DMS153 treated with DMSO at 0.1 percent for 48 hours (cell line): Measurements from ENCODE around the gene EYS.
"Not testable (repeated sequence)": the region's sequence is repeated elsewhere in the genome, so short reads cannot be mapped to it uniquely, and the experiment has no call there.

Source experiments
- DNase-seq: peaks from one replicate; lab custom pipeline; 2025; ENCODE audit not compliant: unreplicated experiment; lab: John Stamatoyannopoulos, UW

Gene EYS

GRCh38 chr6:64012351-64013001 is 1694.5 kb downstream of the EYS start:
- DNase-seq, result peak; percentile 55

GRCh38 chr6:64010666-64011065 is 1696.4 kb downstream of the EYS start:
- no peak for DNase-seq

GRCh38 chr6:64010010-64010409 is 1697.0 kb downstream of the EYS start:
- DNase-seq, result no peak

- DNase-seq, result no peak
Measured at GRCh38 chr6:64006246-64006645, 1700.8 kb downstream of the EYS start.

- DNase-seq, result no peak
Measured at GRCh38 chr6:64000818-64001491, 1706.1 kb downstream of the EYS start.

GRCh38 chr6:63999613-64000012 is 1707.4 kb downstream of the EYS start:
- no peak for DNase-seq

GRCh38 chr6:63998991-63999390 is 1708.0 kb downstream of the EYS start:
- no peak for DNase-seq

GRCh38 chr6:63997734-63998133 is 1709.3 kb downstream of the EYS start:
- no peak for DNase-seq

- DNase-seq, result no peak
Measured at GRCh38 chr6:63997221-63997620, 1709.8 kb downstream of the EYS start.

GRCh38 chr6:63985223-63985622 is 1721.8 kb downstream of the EYS start:
- no peak for DNase-seq

GRCh38 chr6:63975699-63976098 is 1731.3 kb downstream of the EYS start:
- DNase-seq, result no peak

GRCh38 chr6:63968650-63969049 is 1738.4 kb downstream of the EYS start:
- no peak for DNase-seq

- no peak for DNase-seq
Measured at GRCh38 chr6:63964366-63964765, 1742.7 kb downstream of the EYS start.

GRCh38 chr6:63963769-63964315 is 1743.2 kb downstream of the EYS start:
- no peak for DNase-seq

- not testable (repeated sequence) for DNase-seq
Measured at GRCh38 chr6:63953336-63954021, 1753.5 kb downstream of the EYS start.

- no peak for DNase-seq
Measured at GRCh38 chr6:63947792-63948529, 1759.1 kb downstream of the EYS start.

GRCh38 chr6:63945987-63946386 is 1761.0 kb downstream of the EYS start:
- no peak for DNase-seq

GRCh38 chr6:63943826-63944225 is 1763.2 kb downstream of the EYS start:
- no peak for DNase-seq

GRCh38 chr6:63941747-63942470 is 1765.1 kb downstream of the EYS start:
- DNase-seq, result no peak

GRCh38 chr6:63940056-63940455 is 1767.0 kb downstream of the EYS start:
- no peak for DNase-seq

GRCh38 chr6:63936399-63936798 is 1770.6 kb downstream of the EYS start:
- DNase-seq, result no peak
